Measurements from ENCODE around the gene EMP1.

EMP1 gene

GRCh38 chr12:13170892-13171490 lies 25.5 kb upstream of the EMP1 start:
- no peak for ATAC-seq
- TF ChIP-seq SNAI2 (CRISPR knock-in tag; IDR thresholded peaks at IDR 0.05) (no peak), ZNF565 (CRISPR knock-in tag; conservative IDR thresholded peaks at IDR 0.05; ENCODE audit: low read depth) (no peak), BACH2 (CRISPR knock-in tag; IDR thresholded peaks at IDR 0.05; ENCODE audit: borderline replicate concordance) (no peak), OSR1 (CRISPR knock-in tag; IDR thresholded peaks at IDR 0.05) (no peak), ZFP3 (CRISPR knock-in tag; IDR thresholded peaks at IDR 0.05) (no peak), GLIS3 (CRISPR knock-in tag; IDR thresholded peaks at IDR 0.05) (no peak), TCF4 (CRISPR knock-in tag; IDR thresholded peaks at IDR 0.05; ENCODE audit: borderline replicate concordance) (no peak), RARB (CRISPR knock-in tag; IDR thresholded peaks at IDR 0.05) (no peak), CSRNP3 (CRISPR knock-in tag; IDR thresholded peaks at IDR 0.05) (no peak), ZNF8 (CRISPR knock-in tag; IDR thresholded peaks at IDR 0.05) (no peak)
- TF ChIP-seq, protein P1, sequence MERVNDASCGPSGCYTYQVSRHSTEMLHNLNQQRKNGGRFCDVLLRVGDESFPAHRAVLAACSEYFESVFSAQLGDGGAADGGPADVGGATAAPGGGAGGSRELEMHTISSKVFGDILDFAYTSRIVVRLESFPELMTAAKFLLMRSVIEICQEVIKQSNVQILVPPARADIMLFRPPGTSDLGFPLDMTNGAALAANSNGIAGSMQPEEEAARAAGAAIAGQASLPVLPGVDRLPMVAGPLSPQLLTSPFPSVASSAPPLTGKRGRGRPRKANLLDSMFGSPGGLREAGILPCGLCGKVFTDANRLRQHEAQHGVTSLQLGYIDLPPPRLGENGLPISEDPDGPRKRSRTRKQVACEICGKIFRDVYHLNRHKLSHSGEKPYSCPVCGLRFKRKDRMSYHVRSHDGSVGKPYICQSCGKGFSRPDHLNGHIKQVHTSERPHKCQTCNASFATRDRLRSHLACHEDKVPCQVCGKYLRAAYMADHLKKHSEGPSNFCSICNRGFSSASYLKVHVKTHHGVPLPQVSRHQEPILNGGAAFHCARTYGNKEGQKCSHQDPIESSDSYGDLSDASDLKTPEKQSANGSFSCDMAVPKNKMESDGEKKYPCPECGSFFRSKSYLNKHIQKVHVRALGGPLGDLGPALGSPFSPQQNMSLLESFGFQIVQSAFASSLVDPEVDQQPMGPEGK (CRISPR knock-in tag; IDR thresholded peaks at IDR 0.05; ENCODE audit: borderline replicate concordance) = no peak
- TF ChIP-seq, protein P2, sequence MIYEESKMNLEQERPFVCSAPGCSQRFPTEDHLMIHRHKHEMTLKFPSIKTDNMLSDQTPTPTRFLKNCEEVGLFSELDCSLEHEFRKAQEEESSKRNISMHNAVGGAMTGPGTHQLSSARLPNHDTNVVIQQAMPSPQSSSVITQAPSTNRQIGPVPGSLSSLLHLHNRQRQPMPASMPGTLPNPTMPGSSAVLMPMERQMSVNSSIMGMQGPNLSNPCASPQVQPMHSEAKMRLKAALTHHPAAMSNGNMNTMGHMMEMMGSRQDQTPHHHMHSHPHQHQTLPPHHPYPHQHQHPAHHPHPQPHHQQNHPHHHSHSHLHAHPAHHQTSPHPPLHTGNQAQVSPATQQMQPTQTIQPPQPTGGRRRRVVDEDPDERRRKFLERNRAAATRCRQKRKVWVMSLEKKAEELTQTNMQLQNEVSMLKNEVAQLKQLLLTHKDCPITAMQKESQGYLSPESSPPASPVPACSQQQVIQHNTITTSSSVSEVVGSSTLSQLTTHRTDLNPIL (CRISPR knock-in tag; IDR thresholded peaks at IDR 0.05; ENCODE audit: low read depth) = no peak

GRCh38 chr12:13171921-13172859 lies 24.3 kb upstream of the EMP1 start:
- no peak for TF ChIP-seq GLIS3 (CRISPR knock-in tag; IDR thresholded peaks at IDR 0.05)
- TF ChIP-seq ISL1 (CRISPR knock-in tag; IDR thresholded peaks at IDR 0.05) = no peak
- TF ChIP-seq, protein P3, sequence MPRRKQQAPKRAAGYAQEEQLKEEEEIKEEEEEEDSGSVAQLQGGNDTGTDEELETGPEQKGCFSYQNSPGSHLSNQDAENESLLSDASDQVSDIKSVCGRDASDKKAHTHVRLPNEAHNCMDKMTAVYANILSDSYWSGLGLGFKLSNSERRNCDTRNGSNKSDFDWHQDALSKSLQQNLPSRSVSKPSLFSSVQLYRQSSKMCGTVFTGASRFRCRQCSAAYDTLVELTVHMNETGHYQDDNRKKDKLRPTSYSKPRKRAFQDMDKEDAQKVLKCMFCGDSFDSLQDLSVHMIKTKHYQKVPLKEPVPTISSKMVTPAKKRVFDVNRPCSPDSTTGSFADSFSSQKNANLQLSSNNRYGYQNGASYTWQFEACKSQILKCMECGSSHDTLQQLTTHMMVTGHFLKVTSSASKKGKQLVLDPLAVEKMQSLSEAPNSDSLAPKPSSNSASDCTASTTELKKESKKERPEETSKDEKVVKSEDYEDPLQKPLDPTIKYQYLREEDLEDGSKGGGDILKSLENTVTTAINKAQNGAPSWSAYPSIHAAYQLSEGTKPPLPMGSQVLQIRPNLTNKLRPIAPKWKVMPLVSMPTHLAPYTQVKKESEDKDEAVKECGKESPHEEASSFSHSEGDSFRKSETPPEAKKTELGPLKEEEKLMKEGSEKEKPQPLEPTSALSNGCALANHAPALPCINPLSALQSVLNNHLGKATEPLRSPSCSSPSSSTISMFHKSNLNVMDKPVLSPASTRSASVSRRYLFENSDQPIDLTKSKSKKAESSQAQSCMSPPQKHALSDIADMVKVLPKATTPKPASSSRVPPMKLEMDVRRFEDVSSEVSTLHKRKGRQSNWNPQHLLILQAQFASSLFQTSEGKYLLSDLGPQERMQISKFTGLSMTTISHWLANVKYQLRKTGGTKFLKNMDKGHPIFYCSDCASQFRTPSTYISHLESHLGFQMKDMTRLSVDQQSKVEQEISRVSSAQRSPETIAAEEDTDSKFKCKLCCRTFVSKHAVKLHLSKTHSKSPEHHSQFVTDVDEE (CRISPR knock-in tag; IDR thresholded peaks at IDR 0.05) = no peak
- no peak for TF ChIP-seq CSDC2 (CRISPR knock-in tag; IDR thresholded peaks at IDR 0.05)
- TF ChIP-seq, protein P1 (CRISPR knock-in tag; IDR thresholded peaks at IDR 0.05; ENCODE audit: borderline replicate concordance) = no peak
- TF ChIP-seq ZNF70 (CRISPR knock-in tag; IDR thresholded peaks at IDR 0.05) = no peak
- no peak for TF ChIP-seq ZC3H10 (CRISPR knock-in tag; IDR thresholded peaks at IDR 0.05)
- no peak for TF ChIP-seq TCF4 (CRISPR knock-in tag; IDR thresholded peaks at IDR 0.05; ENCODE audit: borderline replicate concordance)
- no peak for TF ChIP-seq PPARA (CRISPR knock-in tag; IDR thresholded peaks at IDR 0.05; ENCODE audit: borderline replicate concordance)
- no peak for TF ChIP-seq POU6F1 (CRISPR knock-in tag; IDR thresholded peaks at IDR 0.05; ENCODE audit: borderline replicate concordance, low read depth)
- no peak for TF ChIP-seq RARB (CRISPR knock-in tag; IDR thresholded peaks at IDR 0.05)
- no peak for TF ChIP-seq TOX (CRISPR knock-in tag; IDR thresholded peaks at IDR 0.05; ENCODE audit: borderline replicate concordance)
- no peak for TF ChIP-seq ARNTL (CRISPR knock-in tag; IDR thresholded peaks at IDR 0.05; ENCODE audit: borderline replicate concordance, low read depth)
- no peak for TF ChIP-seq ZNF565 (CRISPR knock-in tag; conservative IDR thresholded peaks at IDR 0.05; ENCODE audit: low read depth)
- no peak for TF ChIP-seq OSR1 (CRISPR knock-in tag; IDR thresholded peaks at IDR 0.05)
- TF ChIP-seq, protein P2 (CRISPR knock-in tag; IDR thresholded peaks at IDR 0.05; ENCODE audit: low read depth) = no peak
- ATAC-seq = peak; percentile 53

Data from SK-N-SH treated with all-trans-retinoic acid at 6 μM for 48 hours (cell line).